Measurements from ENCODE around the gene MYL7.

DNA sequence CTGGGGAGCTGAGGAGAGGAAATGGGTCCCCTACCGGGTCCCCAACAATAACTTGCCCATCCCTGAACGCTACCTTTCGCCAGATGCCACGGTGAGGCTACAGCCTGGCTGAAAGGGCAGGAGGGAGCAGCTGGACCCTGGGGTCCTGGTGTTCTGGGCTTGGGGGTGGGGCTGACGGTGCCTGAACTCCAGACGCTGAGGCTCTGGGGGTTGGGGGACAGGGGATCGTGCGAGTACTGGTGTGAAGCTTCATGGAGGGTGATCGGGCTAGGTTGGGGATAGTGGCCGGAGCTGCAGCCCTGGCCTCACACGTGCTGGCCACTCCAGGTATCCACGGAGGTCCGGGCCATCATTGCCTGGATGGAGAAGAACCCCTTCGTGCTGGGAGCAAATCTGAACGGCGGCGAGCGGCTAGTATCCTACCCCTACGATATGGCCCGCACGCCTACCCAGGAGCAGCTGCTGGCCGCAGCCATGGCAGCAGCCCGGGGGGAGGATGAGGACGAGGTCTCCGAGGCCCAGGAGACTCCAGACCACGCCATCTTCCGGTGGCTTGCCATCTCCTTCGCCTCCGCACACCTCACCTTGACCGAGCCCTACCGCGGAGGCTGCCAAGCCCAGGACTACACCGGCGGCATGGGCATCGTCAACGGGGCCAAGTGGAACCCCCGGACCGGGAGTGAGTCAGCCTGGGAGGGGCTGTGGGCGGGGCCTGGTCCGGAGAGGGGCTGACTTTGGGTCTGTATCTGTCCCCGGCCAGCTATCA lies 28.7 kb downstream of the MYL7 start:
- TF ChIP-seq CTCF (IDR thresholded peaks at IDR 0.05) (no peak), POLR2A (IDR thresholded peaks at IDR 0.05) (no peak)
